ENCODE measurements around the gene APOL3. TPM values are rescaled to one million over a fixed set of nuclear protein-coding genes. Genes with fewer than 3 reads are reported as not detected.

APOL3 gene
- total and polyA plus RNA-seq, 11 donors = 16.9 to 103 (median 24.5) TPM

Other genes with a start within 250 kb of the APOL3 start
- 100 to 1,000 TPM in 1 of 9 donors, 10 to 100 TPM in 8; 71.0 to 102 (median 84.8) TPM for gene RBFOX2, start 131.9 kb downstream of the APOL3 start, total RNA-seq
- gene RBFOX2, start 131.9 kb downstream of the APOL3 start, polyA plus RNA-seq = 10 to 100 TPM; 31.0 to 41.0 TPM
- gene APOL4, start 41.1 kb upstream of the APOL3 start, total RNA-seq = 10 to 100 TPM in 2 of 9 donors, 1 to 10 TPM in 5, not detected in 2; 1.7 to 26.5 (median 5.7) TPM
- gene APOL4, start 41.1 kb upstream of the APOL3 start, polyA plus RNA-seq = 1 to 10 TPM; 2.8 to 3.2 TPM
- gene APOL2, start 78.8 kb upstream of the APOL3 start, total RNA-seq = 100 to 1,000 TPM in 1 of 9 donors, 10 to 100 TPM in 8; 26.6 to 213 (median 55.9) TPM
- gene APOL2, start 78.8 kb upstream of the APOL3 start, polyA plus RNA-seq = 10 to 100 TPM; 37.2 to 44.7 TPM
- 100 to 1,000 TPM in 1 of 9 donors, 10 to 100 TPM in 8; 10.4 to 132 (median 18.1) TPM for gene APOL1, start 92.4 kb upstream of the APOL3 start, total RNA-seq
- 10 to 100 TPM; 13.4 to 18.9 TPM for gene APOL1, start 92.4 kb upstream of the APOL3 start, polyA plus RNA-seq
- 100 to 1,000 TPM; 126 to 482 (median 238) TPM for gene MYH9, start 227.2 kb upstream of the APOL3 start, total RNA-seq
- 100 to 1,000 TPM; 109 to 407 TPM for gene MYH9, start 227.2 kb upstream of the APOL3 start, polyA plus RNA-seq

Measured in heart left ventricle (tissue), 11 donors.